ENCODE data around the gene SEC14L3.

The SEC14L3 gene

DNA sequence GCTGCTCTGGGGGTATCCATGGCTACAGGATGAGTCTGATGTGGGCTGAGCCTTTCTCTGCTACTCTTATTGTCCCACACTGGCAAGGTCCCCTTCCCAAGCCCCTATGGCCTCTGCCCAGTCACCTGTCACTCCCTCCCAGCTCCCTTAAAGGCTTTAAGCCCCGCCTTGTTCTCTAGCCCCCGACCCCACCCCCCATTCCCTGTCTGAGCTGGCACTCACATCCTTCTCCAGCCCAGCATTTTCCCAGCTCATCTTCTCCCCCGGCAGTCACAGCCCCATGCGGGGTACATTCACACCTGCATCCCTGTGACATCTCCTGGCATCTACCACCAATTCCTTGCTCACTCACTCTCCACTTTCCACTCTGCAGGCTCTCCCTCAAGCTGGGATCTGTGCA lies 41.9 kb downstream of the SEC14L3 start:
- no peak overlapping the region for H3K9ac ChIP-seq (ENCODE audit: low read length)
- peaks cover 4% of the 10 kb centered on the region for H3K36me3 ChIP-seq (ENCODE audit: control insufficient read depth, insufficient read depth, low read length, severe bottlenecking)
- DNase-seq (ENCODE audit: low read depth): no peak
- H3K4me3 ChIP-seq (ENCODE audit: low read length): no peak overlapping the region
- H3K27me3 ChIP-seq (replicated peaks; ENCODE audit: control insufficient read depth, insufficient read depth, low read length): no peaks in the 10 kb centered on the region
- no peaks in the 10 kb centered on the region for H3K9me3 ChIP-seq (ENCODE audit: control insufficient read depth, low read length)
- H3K4me1 ChIP-seq (ENCODE audit: control insufficient read depth, insufficient read depth, low read length): peaks cover 9% of the 10 kb centered on the region

GRCh38 chr22:30427871-30428270 lies 43.9 kb downstream of the SEC14L3 start:
- H3K4me3 ChIP-seq (ENCODE audit: low read length): no peak overlapping the region
- H3K27me3 ChIP-seq (replicated peaks; ENCODE audit: control insufficient read depth, insufficient read depth, low read length): no peaks in the 10 kb centered on the region
- H3K9me3 ChIP-seq (ENCODE audit: control insufficient read depth, low read length): no peaks in the 10 kb centered on the region
- H3K9ac ChIP-seq (ENCODE audit: low read length): no peak overlapping the region
- peaks cover 21% of the 10 kb centered on the region for H3K4me1 ChIP-seq (ENCODE audit: control insufficient read depth, insufficient read depth, low read length)
- peaks cover 4% of the 10 kb centered on the region for H3K36me3 ChIP-seq (ENCODE audit: control insufficient read depth, insufficient read depth, low read length, severe bottlenecking)
- no peak for DNase-seq (ENCODE audit: low read depth)

DNA sequence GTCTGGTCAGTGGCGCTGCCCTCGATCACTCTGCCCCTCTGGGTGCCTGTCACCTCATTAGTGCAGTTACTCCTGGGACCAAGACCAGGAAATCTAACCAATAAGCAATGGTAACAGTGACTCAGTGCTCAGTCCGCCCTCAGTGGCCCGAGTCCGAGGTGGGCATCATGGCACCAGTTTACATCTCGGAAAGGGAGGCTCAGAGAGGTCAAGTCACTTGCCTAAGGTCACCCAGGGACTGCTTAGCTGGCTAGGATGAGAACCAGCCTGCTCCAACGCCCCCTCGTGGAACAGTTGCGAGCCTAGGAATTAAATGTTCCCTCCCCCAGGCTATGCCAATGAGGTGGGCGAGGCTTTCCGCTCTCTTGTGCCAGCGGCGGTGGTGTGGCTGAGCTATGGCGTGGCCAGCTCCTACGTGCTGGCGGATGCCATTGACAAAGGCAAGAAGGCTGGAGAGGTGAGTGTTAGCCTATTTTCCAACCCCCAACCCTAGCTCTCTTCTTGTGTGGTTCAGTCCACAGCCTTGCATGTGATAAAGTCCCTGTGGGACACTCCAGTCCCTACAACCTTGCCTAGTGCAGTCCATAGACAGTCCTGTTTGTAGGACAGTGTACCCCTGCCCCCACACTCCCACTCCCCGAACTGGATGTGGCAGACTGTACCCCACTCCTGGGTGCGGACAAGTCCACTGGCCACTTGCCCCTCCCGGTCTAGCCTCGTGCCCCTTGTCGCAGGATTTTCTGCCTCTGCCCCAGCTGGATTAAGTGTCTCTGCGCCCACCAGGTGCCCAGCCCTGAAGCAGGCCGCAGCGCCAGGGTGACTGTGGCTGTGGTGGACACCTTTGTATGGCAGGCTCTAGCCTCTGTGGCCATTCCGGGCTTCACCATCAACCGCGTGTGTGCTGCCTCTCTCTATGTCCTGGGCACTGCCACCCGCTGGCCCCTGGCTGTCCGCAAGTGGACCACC lies 45.1 kb downstream of the SEC14L3 start:
- peaks cover 4% of the 10 kb centered on the region for H3K36me3 ChIP-seq (ENCODE audit: control insufficient read depth, insufficient read depth, low read length, severe bottlenecking)
- H3K4me3 ChIP-seq (ENCODE audit: low read length): peak overlapping the region; percentile 83
- H3K9ac ChIP-seq (ENCODE audit: low read length): peak overlapping the region; percentile 93
- H3K9me3 ChIP-seq (ENCODE audit: control insufficient read depth, low read length): no peaks in the 10 kb centered on the region
- DNase-seq (ENCODE audit: low read depth): peak; percentile 88
- H3K27me3 ChIP-seq (replicated peaks; ENCODE audit: control insufficient read depth, insufficient read depth, low read length): no peaks in the 10 kb centered on the region
- H3K4me1 ChIP-seq (ENCODE audit: control insufficient read depth, insufficient read depth, low read length): peaks cover 33% of the 10 kb centered on the region

DNA sequence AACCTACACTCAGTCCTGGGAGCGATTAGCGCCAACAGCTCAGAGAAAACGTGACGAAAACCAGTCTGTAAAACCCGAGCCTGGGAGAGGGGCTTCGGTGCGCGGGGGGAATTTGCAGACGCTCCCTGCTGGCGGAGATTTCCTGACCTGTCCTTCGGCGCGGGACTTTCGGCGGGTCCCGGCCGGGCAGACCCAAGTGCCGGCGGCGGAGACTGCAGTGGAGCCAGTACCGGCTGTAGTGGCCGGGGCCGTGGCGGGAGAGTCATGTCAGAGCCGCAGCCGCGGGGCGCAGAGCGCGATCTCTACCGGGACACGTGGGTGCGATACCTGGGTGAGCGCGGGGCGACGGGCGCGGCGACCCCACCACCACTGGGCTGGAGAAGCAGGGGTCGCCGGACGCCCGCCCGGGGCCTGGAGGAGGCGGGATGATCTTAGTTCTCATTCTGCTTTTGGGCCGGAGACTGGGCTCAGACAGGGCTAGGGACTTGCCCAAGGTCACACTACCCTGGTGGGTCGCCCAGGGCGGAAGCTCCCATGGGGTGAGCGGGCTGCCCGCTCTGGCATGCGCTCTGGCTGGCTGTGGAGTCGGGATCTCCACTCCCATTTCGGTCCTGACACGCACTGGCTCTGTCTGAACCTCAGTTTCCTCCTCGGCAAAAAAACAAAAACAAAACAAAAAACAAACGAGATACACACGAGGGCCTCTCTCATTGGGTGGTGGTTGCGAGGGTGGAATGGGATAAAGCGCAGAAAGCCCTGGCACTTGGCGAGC lies 46.0 kb downstream of the SEC14L3 start, which contains the start of gene MTFP1:
MTFP1 (plus strand) TSS at position 153 of the 772 bp plus-strand sequence; CDS start at position 265, 112 bp downstream.
- peak; percentile 79 for DNase-seq (ENCODE audit: low read depth)
- Histone ChIP-seq H3K9me3 (ENCODE audit: control insufficient read depth, low read length) (no peaks in the 10 kb centered on the region), H3K36me3 (ENCODE audit: control insufficient read depth, insufficient read depth, low read length, severe bottlenecking) (peaks cover 4% of the 10 kb centered on the region), H3K4me3 (ENCODE audit: low read length) (peak within 1 kb of the TSS; percentile 83), H3K4me1 (ENCODE audit: control insufficient read depth, insufficient read depth, low read length) (peaks cover 42% of the 10 kb centered on the region), H3K27me3 (replicated peaks; ENCODE audit: control insufficient read depth, insufficient read depth, low read length) (no peaks in the 10 kb centered on the region), H3K9ac (ENCODE audit: low read length) (peak within 1 kb of the TSS; percentile 93)

DNA sequence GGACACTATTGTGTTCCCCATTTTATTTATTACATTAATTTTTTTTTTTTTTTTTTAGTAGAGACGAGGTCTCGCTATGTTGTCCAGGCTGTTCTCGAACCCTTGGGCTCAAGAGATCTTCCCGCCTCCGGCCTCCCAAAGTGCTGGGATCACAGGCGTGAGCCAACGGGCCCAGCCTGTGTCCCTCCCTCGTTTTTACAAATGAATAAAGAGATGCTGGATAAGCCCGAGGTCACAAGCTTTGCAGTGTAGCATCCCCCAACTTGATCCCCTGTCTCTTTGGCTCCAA lies 46.5 kb downstream of the SEC14L3 start:
- H3K36me3 ChIP-seq (ENCODE audit: control insufficient read depth, insufficient read depth, low read length, severe bottlenecking): peaks cover 4% of the 10 kb centered on the region
- peaks cover 47% of the 10 kb centered on the region for H3K4me1 ChIP-seq (ENCODE audit: control insufficient read depth, insufficient read depth, low read length)
- no peaks in the 10 kb centered on the region for H3K27me3 ChIP-seq (replicated peaks; ENCODE audit: control insufficient read depth, insufficient read depth, low read length)
- peak overlapping the region; percentile 93 for H3K9ac ChIP-seq (ENCODE audit: low read length)
- H3K9me3 ChIP-seq (ENCODE audit: control insufficient read depth, low read length): no peaks in the 10 kb centered on the region
- no peak for DNase-seq (ENCODE audit: low read depth)
- H3K4me3 ChIP-seq (ENCODE audit: low read length): peak overlapping the region; percentile 83

GRCh38 chr22:30424534-30425326 lies 47.1 kb downstream of the SEC14L3 start:
- Histone ChIP-seq H3K4me1 (ENCODE audit: control insufficient read depth, insufficient read depth, low read length) (peaks cover 50% of the 10 kb centered on the region), H3K27me3 (replicated peaks; ENCODE audit: control insufficient read depth, insufficient read depth, low read length) (no peaks in the 10 kb centered on the region), H3K9me3 (ENCODE audit: control insufficient read depth, low read length) (no peaks in the 10 kb centered on the region), H3K4me3 (ENCODE audit: low read length) (peak overlapping the region; percentile 83), H3K9ac (ENCODE audit: low read length) (peak overlapping the region; percentile 93), H3K36me3 (ENCODE audit: control insufficient read depth, insufficient read depth, low read length, severe bottlenecking) (peaks cover 4% of the 10 kb centered on the region)
- DNase-seq (ENCODE audit: low read depth): peak; percentile 62

DNA sequence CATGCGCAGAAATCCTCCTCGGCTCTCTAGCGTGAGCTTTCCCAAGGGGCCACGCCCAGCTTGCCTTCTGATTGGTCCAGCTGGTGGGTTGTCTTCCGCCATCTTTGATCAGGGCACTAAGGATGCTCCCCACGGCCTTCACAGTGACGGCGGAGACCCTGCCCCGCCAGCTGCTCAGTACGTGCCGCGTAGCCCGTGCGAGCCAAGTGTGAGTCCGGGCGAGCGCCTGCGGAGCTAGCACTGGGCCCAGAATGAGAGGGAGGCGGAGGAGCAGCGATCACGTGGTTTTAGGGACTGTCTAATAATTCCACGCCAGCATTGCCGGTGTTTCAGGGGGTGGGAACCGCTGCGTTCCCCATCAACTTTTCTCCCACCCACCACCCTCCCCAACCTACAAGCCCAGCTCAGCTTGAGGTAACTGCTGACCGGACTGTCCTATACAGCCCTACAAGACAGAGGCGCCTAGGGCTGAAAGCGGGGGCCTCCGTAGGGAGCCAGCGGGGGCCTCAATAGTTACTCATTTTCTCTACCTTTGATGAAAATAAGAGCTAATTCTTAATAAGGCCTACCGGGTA lies 47.8 kb downstream of the SEC14L3 start:
- Histone ChIP-seq H3K4me3 (ENCODE audit: low read length) (peak overlapping the region; percentile 83), H3K9ac (ENCODE audit: low read length) (peak overlapping the region; percentile 93), H3K27me3 (replicated peaks; ENCODE audit: control insufficient read depth, insufficient read depth, low read length) (no peaks in the 10 kb centered on the region), H3K9me3 (ENCODE audit: control insufficient read depth, low read length) (no peaks in the 10 kb centered on the region), H3K36me3 (ENCODE audit: control insufficient read depth, insufficient read depth, low read length, severe bottlenecking) (peaks cover 7% of the 10 kb centered on the region), H3K4me1 (ENCODE audit: control insufficient read depth, insufficient read depth, low read length) (peaks cover 52% of the 10 kb centered on the region)
- DNase-seq (ENCODE audit: low read depth): peak; percentile 100

DNA sequence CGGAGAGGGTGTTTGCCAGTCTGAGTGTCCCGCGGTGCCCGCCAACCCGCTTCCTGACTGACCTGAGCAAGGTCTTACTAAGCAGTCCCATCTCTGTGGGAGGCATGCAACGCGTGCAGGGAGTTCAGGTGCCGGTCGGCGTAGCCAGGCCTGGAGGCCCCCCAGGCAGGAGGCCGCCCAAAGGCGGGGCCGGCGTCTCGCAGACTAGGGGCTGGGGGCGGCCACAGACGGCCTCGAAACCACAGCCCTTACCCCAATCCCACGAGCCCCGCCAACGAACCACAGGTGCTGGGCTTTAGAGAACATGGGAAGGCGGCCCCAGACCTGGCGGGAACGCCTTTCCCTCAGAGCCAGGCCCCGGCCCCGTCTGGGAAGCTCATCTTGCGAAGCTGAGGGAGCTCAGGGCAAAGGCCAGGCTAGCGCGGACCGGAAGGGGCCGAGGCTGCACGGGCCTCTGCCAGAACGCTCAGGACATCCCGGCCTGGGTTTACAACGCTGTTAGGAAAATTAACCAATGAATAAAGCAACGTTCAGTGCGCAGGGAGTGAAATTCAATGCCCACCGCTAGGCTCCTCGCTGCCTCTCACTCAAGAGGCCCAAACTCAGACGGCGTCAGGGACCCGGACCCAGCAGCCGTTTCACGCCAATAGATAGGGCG lies 48.4 kb downstream of the SEC14L3 start:
- no peaks in the 10 kb centered on the region for H3K27me3 ChIP-seq (replicated peaks; ENCODE audit: control insufficient read depth, insufficient read depth, low read length)
- H3K36me3 ChIP-seq (ENCODE audit: control insufficient read depth, insufficient read depth, low read length, severe bottlenecking): peaks cover 10% of the 10 kb centered on the region
- H3K9me3 ChIP-seq (ENCODE audit: control insufficient read depth, low read length): no peaks in the 10 kb centered on the region
- H3K4me1 ChIP-seq (ENCODE audit: control insufficient read depth, insufficient read depth, low read length): peaks cover 53% of the 10 kb centered on the region
- no peak for DNase-seq (ENCODE audit: low read depth)
- peak overlapping the region; percentile 93 for H3K9ac ChIP-seq (ENCODE audit: low read length)
- H3K4me3 ChIP-seq (ENCODE audit: low read length): peak overlapping the region; percentile 83

DNA sequence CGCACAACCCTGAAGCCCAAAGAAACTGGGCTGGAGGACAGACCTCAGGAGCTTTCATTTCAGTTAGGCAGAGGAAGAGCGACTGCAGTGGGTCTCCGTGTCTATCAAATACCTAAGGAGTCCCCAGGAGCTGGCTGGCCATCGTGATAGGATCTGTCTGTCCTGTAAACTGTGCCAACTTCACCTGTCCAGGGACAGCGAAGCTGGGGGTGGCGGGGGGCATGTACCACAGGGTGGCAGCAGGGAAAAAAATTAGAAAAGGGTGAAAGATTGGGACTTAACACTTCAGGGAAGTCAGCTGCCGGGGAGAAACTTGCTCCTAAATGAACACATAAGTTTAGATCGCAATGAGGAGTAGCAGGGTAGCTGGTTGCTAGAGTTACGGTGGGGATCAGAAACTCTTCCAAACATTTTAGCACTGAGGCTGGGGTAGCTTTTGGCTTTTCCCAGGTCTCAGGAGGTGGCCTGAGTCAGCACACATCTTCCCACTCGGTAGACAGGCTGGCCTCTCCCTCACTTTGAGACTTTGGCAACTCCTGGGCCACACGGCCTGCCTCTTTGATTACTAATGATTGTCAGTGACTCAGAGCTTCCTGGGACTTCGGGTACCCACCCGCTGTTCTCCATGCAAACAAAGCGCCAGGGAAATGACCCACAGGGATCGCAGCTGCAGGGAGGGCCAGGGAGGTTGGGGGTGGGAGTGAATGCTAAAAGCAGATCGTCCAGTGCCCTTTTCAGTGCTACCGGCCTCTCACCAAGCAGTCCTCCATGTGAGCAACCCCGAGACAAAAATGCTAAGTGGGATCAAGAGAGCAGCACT lies 49.1 kb downstream of the SEC14L3 start:
- no peaks in the 10 kb centered on the region for H3K27me3 ChIP-seq (replicated peaks; ENCODE audit: control insufficient read depth, insufficient read depth, low read length)
- H3K36me3 ChIP-seq (ENCODE audit: control insufficient read depth, insufficient read depth, low read length, severe bottlenecking): peaks cover 16% of the 10 kb centered on the region
- H3K9ac ChIP-seq (ENCODE audit: low read length): peak overlapping the region; percentile 93
- H3K4me1 ChIP-seq (ENCODE audit: control insufficient read depth, insufficient read depth, low read length): peaks cover 53% of the 10 kb centered on the region
- peak; percentile 94 for DNase-seq (ENCODE audit: low read depth)
- H3K4me3 ChIP-seq (ENCODE audit: low read length): peak overlapping the region; percentile 83
- no peaks in the 10 kb centered on the region for H3K9me3 ChIP-seq (ENCODE audit: control insufficient read depth, low read length)
